ENCODE data around the gene PIK3R6.

GRCh38 chr17:8839410-8839935, 28.0 kb downstream of the PIK3R6 start:
- TF ChIP-seq, protein P1, sequence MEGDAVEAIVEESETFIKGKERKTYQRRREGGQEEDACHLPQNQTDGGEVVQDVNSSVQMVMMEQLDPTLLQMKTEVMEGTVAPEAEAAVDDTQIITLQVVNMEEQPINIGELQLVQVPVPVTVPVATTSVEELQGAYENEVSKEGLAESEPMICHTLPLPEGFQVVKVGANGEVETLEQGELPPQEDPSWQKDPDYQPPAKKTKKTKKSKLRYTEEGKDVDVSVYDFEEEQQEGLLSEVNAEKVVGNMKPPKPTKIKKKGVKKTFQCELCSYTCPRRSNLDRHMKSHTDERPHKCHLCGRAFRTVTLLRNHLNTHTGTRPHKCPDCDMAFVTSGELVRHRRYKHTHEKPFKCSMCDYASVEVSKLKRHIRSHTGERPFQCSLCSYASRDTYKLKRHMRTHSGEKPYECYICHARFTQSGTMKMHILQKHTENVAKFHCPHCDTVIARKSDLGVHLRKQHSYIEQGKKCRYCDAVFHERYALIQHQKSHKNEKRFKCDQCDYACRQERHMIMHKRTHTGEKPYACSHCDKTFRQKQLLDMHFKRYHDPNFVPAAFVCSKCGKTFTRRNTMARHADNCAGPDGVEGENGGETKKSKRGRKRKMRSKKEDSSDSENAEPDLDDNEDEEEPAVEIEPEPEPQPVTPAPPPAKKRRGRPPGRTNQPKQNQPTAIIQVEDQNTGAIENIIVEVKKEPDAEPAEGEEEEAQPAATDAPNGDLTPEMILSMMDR (IDR thresholded peaks at IDR 0.05), result no peak
- no peak for TF ChIP-seq POLR2A (IDR thresholded peaks at IDR 0.05)
